NT2/D1 (cell line): ENCODE data around the gene C1orf53.
"Not testable (repeated sequence)": the region's sequence is repeated elsewhere in the genome, so short reads cannot be mapped to it uniquely, and the experiment has no call there.

Experiments used
- DNase-seq: peaks from one replicate; pipeline ENCODE4 v3.0.0-alpha.2; 2011; ENCODE audit warnings: low read depth, low spot score
- H3K27me3 ChIP-seq: 2 replicates; pipeline ENCODE4 v1.6.0; 2011; ENCODE audit warnings: mild to moderate bottlenecking; ENCODE audit not compliant: insufficient read length, insufficient read depth
- H3K36me3 ChIP-seq: 2 replicates; pipeline ENCODE4 v1.6.1; 2011; ENCODE audit warnings: mild to moderate bottlenecking, low read length, mixed read lengths; ENCODE audit not compliant: insufficient read depth, insufficient read length
- H3K4me1 ChIP-seq: 2 replicates; pipeline ENCODE4 v1.5.1; 2011; ENCODE audit not compliant: insufficient read depth, insufficient read length
- H3K4me3 ChIP-seq: 2 replicates; pipeline ENCODE4 v1.5.1; 2011; ENCODE audit warnings: low read depth; ENCODE audit not compliant: insufficient read length
- H3K9ac ChIP-seq: 2 replicates; pipeline ENCODE4 v1.6.0; 2011; ENCODE audit warnings: low read depth; ENCODE audit not compliant: insufficient read length
- H3K9me3 ChIP-seq: 2 replicates; pipeline ENCODE4 v1.5.1; 2011; ENCODE audit warnings: mild to moderate bottlenecking, low read length; ENCODE audit not compliant: insufficient read depth
- SUZ12 ChIP-seq: IDR thresholded peaks from 2 replicates; pipeline ENCODE4 v1.6.1; 2011; ENCODE audit not compliant: insufficient read length, insufficient read depth; ENCODE audit errors: extremely low read depth
- YY1 ChIP-seq: IDR thresholded peaks from 2 replicates; pipeline ENCODE4 v1.6.1; 2011; ENCODE audit not compliant: insufficient read length, insufficient read depth
- ZNF274 ChIP-seq: IDR thresholded peaks from 2 replicates; pipeline ENCODE4 v1.6.1; 2011; ENCODE audit warnings: mild to moderate bottlenecking, low read depth, low read length

The C1orf53 gene

DNA sequence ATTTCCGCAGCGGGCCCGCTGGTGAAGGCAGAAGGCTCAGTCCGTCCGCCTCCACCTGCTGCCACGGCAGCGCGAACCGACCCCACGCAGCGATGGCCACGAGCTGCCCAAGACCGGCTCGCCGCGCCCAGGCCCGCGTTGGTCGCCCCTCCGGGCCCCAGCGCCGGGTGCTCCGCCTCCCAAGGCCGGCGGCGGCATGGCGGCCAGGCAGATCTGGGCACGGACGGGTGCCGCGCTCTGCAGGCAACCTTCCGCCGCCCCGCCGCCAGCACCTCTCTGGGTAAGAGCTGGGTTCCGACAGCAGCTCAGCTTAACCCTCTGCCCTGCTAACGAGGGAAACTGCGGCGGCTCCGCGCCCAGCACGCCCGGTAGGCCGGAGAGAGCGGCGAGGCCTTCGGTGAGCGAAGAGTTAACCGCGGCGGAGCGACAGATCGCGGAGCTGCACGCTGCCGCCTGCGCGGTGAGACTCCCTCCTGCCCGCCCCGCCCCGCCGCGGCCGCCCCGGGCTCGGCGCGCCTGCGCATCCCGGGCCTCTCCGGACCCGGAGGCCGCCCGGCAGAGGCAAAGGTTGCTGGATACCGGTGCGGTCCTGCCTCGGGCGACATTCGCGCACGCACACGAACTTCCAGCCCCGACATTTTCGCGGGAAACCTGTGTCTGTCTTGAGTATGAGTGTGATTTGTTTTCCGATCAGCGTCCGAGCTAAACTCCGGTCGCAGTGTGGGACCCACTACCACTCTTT lies at the start of gene C1orf53:
Gene C1orf53, plus strand, starts transcription at position 177 of the 742 bp plus-strand sequence. Its CDS starts 20 bp downstream, at position 197.
- Histone ChIP-seq H3K4me1 (no peaks in the 10 kb centered on the region), H3K9ac (peak within 1 kb of the TSS; percentile 93), H3K27me3 (peaks cover 48% of the 10 kb centered on the region), H3K36me3 (no peaks in the 10 kb centered on the region), H3K9me3 (0 out of 2 replicates have a peak, but pooled peaks cover under 1% of the 10 kb centered on the region), H3K4me3 (peak within 1 kb of the TSS; percentile 79)
- TF ChIP-seq SUZ12 (peak; percentile 1), ZNF274 (no peak), YY1 (peak; percentile 40)
- peak; percentile 82 for DNase-seq

- H3K9me3 ChIP-seq, H3K4me3 ChIP-seq, DNase-seq, H3K36me3 ChIP-seq, H3K4me1 ChIP-seq, H3K27me3 ChIP-seq, H3K9ac ChIP-seq: not testable (repeated sequence)
These were observed 46.7 kb upstream of the C1orf53 start for GRCh38 chr1:197855751-197856150.

- H3K36me3 ChIP-seq, result no peaks in the 10 kb centered on the region
- no peak overlapping the region for H3K9ac ChIP-seq
- H3K4me1 ChIP-seq, result no peaks in the 10 kb centered on the region
- H3K9me3 ChIP-seq, result no peaks in the 10 kb centered on the region
- no peak for TF ChIP-seq ZNF274
- H3K27me3 ChIP-seq, result no peaks in the 10 kb centered on the region
- no peak overlapping the region for H3K4me3 ChIP-seq
- DNase-seq, result no peak
These were observed 45.0 kb upstream of the C1orf53 start for GRCh38 chr1:197857477-197857876.

DNA sequence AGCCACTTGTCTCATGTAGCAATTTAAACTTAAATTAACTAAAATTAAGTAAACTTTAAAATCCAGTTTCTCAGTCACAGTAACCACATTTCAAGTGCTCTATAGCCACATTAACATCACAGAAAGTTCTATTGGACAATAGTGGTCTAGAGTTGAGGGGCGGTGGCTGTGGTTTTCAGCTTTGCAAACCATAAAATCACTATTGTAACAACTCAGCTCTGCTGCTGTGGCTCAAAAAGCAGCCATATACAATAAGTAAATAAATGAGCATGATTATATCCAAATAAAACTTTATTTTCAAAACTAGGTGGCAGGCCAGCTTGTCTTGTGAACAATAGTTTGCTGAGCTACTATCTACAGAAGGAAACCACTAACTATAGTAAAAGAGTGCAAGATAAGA lies 43.4 kb upstream of the C1orf53 start:
- no peak overlapping the region for H3K4me3 ChIP-seq
- H3K9ac ChIP-seq, result no peak overlapping the region
- H3K4me1 ChIP-seq, result no peaks in the 10 kb centered on the region
- no peaks in the 10 kb centered on the region for H3K27me3 ChIP-seq
- no peak for DNase-seq
- H3K9me3 ChIP-seq, result no peaks in the 10 kb centered on the region
- H3K36me3 ChIP-seq, result no peaks in the 10 kb centered on the region
- TF ChIP-seq YY1 (no peak), ZNF274 (no peak), SUZ12 (no peak)

DNA sequence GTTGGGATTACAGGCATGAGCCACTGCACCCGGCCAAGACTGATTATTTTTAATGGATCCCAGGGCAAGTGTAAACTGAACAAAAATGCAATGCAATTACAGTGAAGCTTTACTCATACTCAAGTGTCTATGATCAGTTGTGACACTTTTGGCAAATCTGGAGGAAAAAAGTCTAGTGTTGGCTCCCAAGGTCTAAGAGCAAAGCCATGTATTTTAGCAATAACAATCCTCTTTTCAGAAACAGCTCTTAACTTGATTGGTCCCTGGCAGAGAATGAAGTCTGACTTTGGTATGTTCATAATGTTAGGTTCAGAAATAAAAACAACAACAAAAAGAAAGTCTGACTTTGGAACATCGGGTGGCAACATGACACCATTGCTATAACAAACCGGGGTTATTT lies 40.2 kb upstream of the C1orf53 start:
- H3K36me3 ChIP-seq, result no peaks in the 10 kb centered on the region
- H3K4me1 ChIP-seq, result no peaks in the 10 kb centered on the region
- H3K27me3 ChIP-seq, result no peaks in the 10 kb centered on the region
- H3K9me3 ChIP-seq, result no peaks in the 10 kb centered on the region
- TF ChIP-seq YY1 (no peak), SUZ12 (no peak), ZNF274 (no peak)
- H3K9ac ChIP-seq, result no peak overlapping the region
- H3K4me3 ChIP-seq, result no peak overlapping the region
- DNase-seq, result no peak

- TF ChIP-seq ZNF274 (no peak), SUZ12 (no peak), YY1 (no peak)
- Histone ChIP-seq H3K27me3 (no peaks in the 10 kb centered on the region), H3K9me3 (no peaks in the 10 kb centered on the region), H3K4me3 (no peak overlapping the region), H3K36me3 (no peaks in the 10 kb centered on the region), H3K9ac (no peak overlapping the region), H3K4me1 (no peaks in the 10 kb centered on the region)
- DNase-seq, result no peak
These were observed 39.8 kb upstream of the C1orf53 start for GRCh38 chr1:197862671-197863070.

DNA sequence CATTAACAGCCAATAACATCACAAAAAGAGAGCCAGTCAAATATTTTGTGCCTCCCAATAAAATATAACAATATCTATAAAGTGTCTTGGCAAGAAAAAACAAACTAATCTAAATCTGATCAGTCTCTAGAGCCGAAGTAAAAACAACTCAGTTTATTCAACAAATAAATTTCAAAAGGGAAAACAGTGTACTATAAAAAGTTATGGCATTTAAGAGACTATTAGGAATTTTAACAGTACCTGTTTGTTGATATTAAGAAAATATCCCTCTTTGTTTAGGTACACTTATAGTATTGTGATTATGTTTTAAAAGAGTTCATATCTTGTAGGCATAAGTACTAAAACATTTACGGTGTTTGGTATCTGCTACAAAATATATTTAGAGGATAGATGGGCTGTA lies 36.6 kb upstream of the C1orf53 start:
- Histone ChIP-seq H3K9me3 (no peaks in the 10 kb centered on the region), H3K36me3 (no peaks in the 10 kb centered on the region), H3K27me3 (no peaks in the 10 kb centered on the region), H3K4me3 (no peak overlapping the region), H3K9ac (no peak overlapping the region), H3K4me1 (no peaks in the 10 kb centered on the region)
- no peak for DNase-seq
- TF ChIP-seq SUZ12 (no peak), ZNF274 (no peak), YY1 (no peak)
